GM13976 (cell line): ENCODE data around the gene FBXW11.
A peak's percentile ranks its signal among the peaks of the same experiment; 100 is the strongest.

Experiments used
- DNase-seq: peaks from one replicate; pipeline ENCODE4 v3.0.0; 2012; ENCODE audit warnings: low spot score
- in situ Hi-C: fragments of 300-500 bp; cut with MboI; formaldehyde crosslinking; loops from one replicate; pipeline ENCODE4 v1.12.0; 2022; ENCODE audit warnings: low sequenced_read_pairs, mixed read lengths, inconsistent platforms; ENCODE audit not compliant: unreplicated experiment
- TF ChIP-seq, protein P1 (sequence below): IDR thresholded peaks from 2 replicates; pipeline ENCODE4 v1.5.1; 2012; ENCODE audit warnings: borderline replicate concordance, mild to moderate bottlenecking; ENCODE audit not compliant: insufficient read depth; ENCODE audit errors: extremely low read depth, missing control alignments, control extremely low read depth

Gene FBXW11

DNA sequence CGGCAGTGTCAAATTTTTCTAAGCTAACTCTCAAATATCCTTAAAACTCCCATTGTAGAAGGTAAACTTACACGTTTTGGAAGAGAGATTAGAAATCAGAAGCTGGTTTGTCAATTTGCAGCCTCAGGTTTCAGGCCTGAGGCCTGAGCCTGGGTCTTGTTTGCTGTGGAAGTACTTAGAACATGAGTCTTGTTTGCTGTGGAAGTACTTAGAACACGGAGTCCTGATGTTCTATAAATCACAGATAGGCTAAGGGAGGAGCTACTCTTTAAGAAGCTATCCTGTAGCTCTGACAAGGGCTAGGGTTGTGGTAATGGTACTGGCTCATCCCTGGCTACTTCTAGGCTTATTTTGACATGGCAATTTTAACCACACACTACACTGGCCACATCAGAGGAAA is 97.8 kb downstream of the FBXW11 start:
- TF ChIP-seq, protein P1, sequence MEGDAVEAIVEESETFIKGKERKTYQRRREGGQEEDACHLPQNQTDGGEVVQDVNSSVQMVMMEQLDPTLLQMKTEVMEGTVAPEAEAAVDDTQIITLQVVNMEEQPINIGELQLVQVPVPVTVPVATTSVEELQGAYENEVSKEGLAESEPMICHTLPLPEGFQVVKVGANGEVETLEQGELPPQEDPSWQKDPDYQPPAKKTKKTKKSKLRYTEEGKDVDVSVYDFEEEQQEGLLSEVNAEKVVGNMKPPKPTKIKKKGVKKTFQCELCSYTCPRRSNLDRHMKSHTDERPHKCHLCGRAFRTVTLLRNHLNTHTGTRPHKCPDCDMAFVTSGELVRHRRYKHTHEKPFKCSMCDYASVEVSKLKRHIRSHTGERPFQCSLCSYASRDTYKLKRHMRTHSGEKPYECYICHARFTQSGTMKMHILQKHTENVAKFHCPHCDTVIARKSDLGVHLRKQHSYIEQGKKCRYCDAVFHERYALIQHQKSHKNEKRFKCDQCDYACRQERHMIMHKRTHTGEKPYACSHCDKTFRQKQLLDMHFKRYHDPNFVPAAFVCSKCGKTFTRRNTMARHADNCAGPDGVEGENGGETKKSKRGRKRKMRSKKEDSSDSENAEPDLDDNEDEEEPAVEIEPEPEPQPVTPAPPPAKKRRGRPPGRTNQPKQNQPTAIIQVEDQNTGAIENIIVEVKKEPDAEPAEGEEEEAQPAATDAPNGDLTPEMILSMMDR = no peak
- DNase-seq = no peak
- in situ Hi-C loops = no loop called here

DNA sequence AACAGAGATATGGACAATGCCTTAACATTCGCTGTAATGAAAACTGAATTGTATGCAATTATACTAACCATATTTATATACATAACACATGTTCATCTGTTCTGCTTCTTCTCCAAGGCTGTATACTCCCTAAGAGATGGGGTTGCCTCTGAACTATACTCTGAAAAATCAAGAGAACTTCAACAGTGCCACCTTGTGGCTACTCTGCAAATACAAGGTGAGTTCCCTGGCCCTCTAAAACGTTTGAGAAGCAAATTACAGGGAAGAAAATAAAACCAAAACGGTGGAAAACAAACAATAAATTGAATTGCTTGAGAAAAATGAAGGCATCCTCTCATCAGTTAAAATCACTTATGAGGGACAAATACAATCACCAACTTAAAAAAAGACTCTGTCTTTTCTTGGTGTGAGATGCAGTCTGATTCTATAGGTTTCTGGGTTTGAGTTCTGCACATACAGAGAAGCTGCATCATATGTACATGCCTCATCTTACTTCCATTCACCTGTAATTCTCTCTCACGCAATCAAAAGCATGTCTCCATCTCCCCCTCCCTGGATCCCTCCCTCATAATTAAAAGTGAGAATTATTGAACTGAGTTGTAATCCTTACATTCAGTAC is 98.6 kb downstream of the FBXW11 start:
- DNase-seq = peak; percentile 30
- TF ChIP-seq, protein P1 = peak; percentile 68
- in situ Hi-C loops = no loop called here

DNA sequence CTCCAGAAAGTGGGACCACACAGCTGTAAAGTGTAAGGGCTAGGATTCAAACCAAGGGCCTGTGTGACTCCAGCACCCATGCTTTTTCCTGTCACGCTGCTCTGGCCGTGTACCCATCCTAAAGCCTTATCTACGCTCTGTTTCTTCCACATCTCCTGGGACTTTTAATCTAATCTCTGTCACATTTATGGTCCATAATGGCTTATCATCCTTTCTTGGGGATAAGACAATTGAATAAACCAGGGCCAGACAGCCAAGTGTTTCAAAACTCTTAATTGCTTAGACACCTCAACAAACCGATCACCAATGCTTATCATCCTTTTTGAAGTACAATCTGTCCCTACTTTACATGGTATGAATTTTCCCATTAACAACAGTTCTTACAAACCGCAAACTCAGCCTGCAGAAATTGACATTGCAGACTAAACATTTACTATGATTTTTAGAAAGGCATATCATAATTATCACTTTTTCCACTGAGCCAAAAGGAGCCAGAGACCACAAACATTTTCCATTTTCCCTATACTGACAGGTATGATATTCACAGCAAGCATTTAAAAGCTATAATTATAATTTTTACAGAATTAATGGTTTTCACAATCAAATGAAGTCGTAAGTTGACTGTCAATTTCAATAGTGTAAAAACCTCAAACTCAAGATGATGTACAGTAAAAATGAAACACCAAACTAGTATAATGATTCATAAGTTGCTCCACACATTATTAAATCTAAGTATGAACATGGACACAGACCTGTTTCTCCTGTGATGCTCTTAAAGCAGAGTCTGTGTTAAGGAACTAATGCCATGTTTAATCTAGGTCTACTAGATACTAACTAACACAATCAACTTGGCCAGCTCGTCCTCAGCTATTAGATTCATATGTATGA is 99.5 kb downstream of the FBXW11 start:
- DNase-seq = no peak
- in situ Hi-C loops = no loop called here
- TF ChIP-seq, protein P1 = no peak

DNA sequence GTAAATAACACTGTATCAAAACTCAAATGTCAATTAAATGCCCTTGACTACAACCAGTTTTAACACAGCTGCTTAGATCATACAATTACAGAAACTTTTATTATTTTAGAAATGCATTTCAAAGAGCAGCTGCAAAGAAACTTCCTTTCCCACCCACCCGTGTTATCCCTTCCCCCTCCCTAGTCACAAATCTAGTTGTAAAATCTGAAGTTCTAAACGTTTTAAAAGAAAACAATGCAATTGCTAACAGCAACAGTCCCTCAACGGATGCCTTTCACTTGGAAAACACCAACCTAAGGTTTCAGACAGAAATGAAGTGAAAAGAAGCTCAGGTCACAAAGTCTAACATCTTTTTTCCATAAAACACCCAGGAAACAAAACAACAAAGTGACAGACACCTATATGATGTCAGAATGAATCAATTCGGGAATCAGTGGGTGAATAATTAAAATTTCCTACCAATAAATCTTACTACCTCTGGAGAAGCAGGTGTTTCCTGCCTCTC is 100.3 kb downstream of the FBXW11 start:
- no peak for DNase-seq
- TF ChIP-seq, protein P1 = no peak
- in situ Hi-C loops = no loop called here

DNA sequence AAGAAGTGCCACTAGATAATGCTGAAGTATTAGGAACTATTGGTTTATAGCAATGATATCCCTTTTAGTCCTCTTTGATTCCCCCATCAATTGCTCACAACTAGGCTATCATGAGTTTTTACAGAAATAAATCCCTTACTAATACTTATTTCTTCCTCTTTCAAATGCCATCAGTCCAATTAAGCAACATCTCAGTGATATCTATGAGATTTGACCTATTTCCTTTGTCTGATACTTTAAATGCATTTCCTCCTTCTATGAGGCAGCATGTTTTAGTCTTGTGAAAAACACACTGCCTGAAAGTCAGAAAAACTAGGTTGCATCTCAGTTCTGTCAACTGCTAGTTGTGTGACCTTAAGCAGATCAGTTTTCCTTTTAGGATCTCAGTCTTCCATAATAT is 101.6 kb downstream of the FBXW11 start:
- DNase-seq = no peak
- TF ChIP-seq, protein P1 = no peak
- in situ Hi-C loops = no loop called here

DNA sequence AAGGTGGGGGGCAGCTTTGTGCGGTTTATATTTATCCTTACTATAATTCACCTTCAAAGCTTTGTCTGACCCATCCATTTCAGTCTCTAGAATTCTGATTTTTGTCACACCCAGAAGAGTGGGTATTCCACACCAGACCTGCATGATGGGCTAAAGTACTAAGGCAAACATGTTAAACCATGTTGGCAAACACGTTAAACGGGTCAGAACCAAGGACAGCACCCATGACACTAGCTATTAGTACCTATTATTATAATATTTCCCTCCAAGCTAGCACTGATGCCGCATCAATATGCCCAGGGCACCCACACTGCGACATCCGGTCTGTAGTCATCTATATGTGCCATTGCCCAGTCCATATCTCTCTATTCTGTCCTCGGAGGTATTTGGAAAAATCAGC is 104.7 kb downstream of the FBXW11 start:
- TF ChIP-seq, protein P1 = no peak
- no peak for DNase-seq
- in situ Hi-C loops = no loop called here
